Chondrocyte (in vitro differentiated cells): ENCODE measurements around the gene HMGB1. TPM values are rescaled to one million over a fixed set of nuclear protein-coding genes. Genes with fewer than 3 reads are reported as not detected.

Source experiments
- DNase-seq: peaks from one replicate; pipeline ENCODE4 v3.0.0; 2021; ENCODE audit warnings: mixed read lengths, low spot score
- H3K27ac Mint-ChIP-seq: one replicate; pipeline ENCODE4 v1.8.0; 2021; ENCODE audit warnings: mild to moderate bottlenecking, moderate library complexity, mixed read lengths; ENCODE audit not compliant: unreplicated experiment
- H3K27me3 Mint-ChIP-seq: 2 replicates; pipeline ENCODE4 v1.8.0; 2021; ENCODE audit warnings: low read depth, mixed read lengths
- H3K36me3 Mint-ChIP-seq: 2 replicates; pipeline ENCODE4 v1.8.0; 2021; ENCODE audit warnings: low read depth, mixed read lengths
- H3K4me1 Mint-ChIP-seq: 2 replicates; pipeline ENCODE4 v1.8.0; 2021; ENCODE audit warnings: low read depth, mild to moderate bottlenecking, mixed read lengths
- H3K4me3 Mint-ChIP-seq: one replicate; pipeline ENCODE4 v1.8.0; 2021; ENCODE audit warnings: mild to moderate bottlenecking, moderate library complexity, mixed read lengths; ENCODE audit not compliant: unreplicated experiment
- H3K9me3 Mint-ChIP-seq: 2 replicates; pipeline ENCODE4 v1.8.0; 2021; ENCODE audit warnings: low read depth, mixed read lengths
- CTCF ChIP-seq: fragments of 200-600 bp; sonication (generic); IDR thresholded peaks from 2 replicates; pipeline ENCODE4 v1.5.0; 2021; ENCODE audit warnings: antibody characterized with exemption, mild to moderate bottlenecking, moderate library complexity
- total RNA-seq: library from RNA; stranded (reverse); gene quantifications from 3 replicates; pipeline ENCODE4 v1.2.1, GENCODE V29; 2021

Gene HMGB1
- total RNA-seq, 1 donor from 2014 or later: 182 TPM

- peaks cover 1% of the 10 kb centered on the region for H3K36me3 Mint-ChIP-seq
- H3K9me3 Mint-ChIP-seq: no peaks in the 10 kb centered on the region
- no peak overlapping the region for H3K27ac Mint-ChIP-seq
- no peak for TF ChIP-seq CTCF
- no peak overlapping the region for H3K4me3 Mint-ChIP-seq
- no peak for DNase-seq
- no peaks in the 10 kb centered on the region for H3K4me1 Mint-ChIP-seq
- H3K27me3 Mint-ChIP-seq: no peaks in the 10 kb centered on the region
Measured at GRCh38 chr13:30479154-30479882, 13.6 kb upstream of the HMGB1 start.

GRCh38 chr13:30477346-30478195 lies 11.8 kb upstream of the HMGB1 start:
- Mint-ChIP-seq H3K27ac (no peak overlapping the region), H3K36me3 (no peaks in the 10 kb centered on the region)

GRCh38 chr13:30473675-30474074 lies 7.9 kb upstream of the HMGB1 start:
- H3K4me3 Mint-ChIP-seq: no peak overlapping the region

More at GRCh38 chr13:30477346-30478195, 11.8 kb upstream of the HMGB1 start:
- Mint-ChIP-seq H3K4me3 (no peak overlapping the region), H3K9me3 (no peaks in the 10 kb centered on the region), H3K27me3 (no peaks in the 10 kb centered on the region), H3K4me1 (no peaks in the 10 kb centered on the region)
- no peak for TF ChIP-seq CTCF
- DNase-seq: peak; percentile 39

GRCh38 chr13:30466841-30467252 lies 1.1 kb upstream of the HMGB1 start:
- H3K4me3 Mint-ChIP-seq: no peak overlapping the region
- no peak for DNase-seq
- TF ChIP-seq CTCF: no peak
- no peaks in the 10 kb centered on the region for H3K27me3 Mint-ChIP-seq
- peaks cover 7% of the 10 kb centered on the region for H3K36me3 Mint-ChIP-seq
- H3K9me3 Mint-ChIP-seq: no peaks in the 10 kb centered on the region
- H3K4me1 Mint-ChIP-seq: peaks cover 36% of the 10 kb centered on the region
- no peak overlapping the region for H3K27ac Mint-ChIP-seq

More at GRCh38 chr13:30473675-30474074, 7.9 kb upstream of the HMGB1 start:
- Mint-ChIP-seq H3K9me3 (no peaks in the 10 kb centered on the region), H3K27ac (no peak overlapping the region), H3K4me1 (no peaks in the 10 kb centered on the region), H3K27me3 (no peaks in the 10 kb centered on the region), H3K36me3 (no peaks in the 10 kb centered on the region)
- DNase-seq: no peak
- no peak for TF ChIP-seq CTCF

GRCh38 chr13:30466358-30466714 lies 600 bp upstream of the HMGB1 start:
- Mint-ChIP-seq H3K4me1 (peaks cover 39% of the 10 kb centered on the region), H3K36me3 (peaks cover 9% of the 10 kb centered on the region), H3K9me3 (no peaks in the 10 kb centered on the region), H3K27me3 (no peaks in the 10 kb centered on the region), H3K27ac (peak overlapping the region; percentile 95), H3K4me3 (peak overlapping the region; percentile 76)
- no peak for DNase-seq
- no peak for TF ChIP-seq CTCF
